HG03280 (cell line): ENCODE data around the gene TSC22D3.
"Not testable (repeated sequence)": the region's sequence is repeated elsewhere in the genome, so short reads cannot be mapped to it uniquely, and the experiment has no call there.

ENCODE experiments used
- ATAC-seq: cut with Tn5 transposase; IDR thresholded peaks from one replicate; pipeline ENCODE4 v1.9.1; 2021; ENCODE audit warnings: mild to moderate bottlenecking, moderate library complexity; ENCODE audit not compliant: unreplicated experiment

TSC22D3 gene

GRCh38 chrX:107683124-107683895 lies 92.3 kb downstream of the TSC22D3 start:
- no peak for ATAC-seq

- no peak for ATAC-seq
Measured at GRCh38 chrX:107682256-107682655, 93.3 kb downstream of the TSC22D3 start.

- no peak for ATAC-seq
Measured at GRCh38 chrX:107678957-107679740, 96.4 kb downstream of the TSC22D3 start.

GRCh38 chrX:107677909-107678308 lies 97.7 kb downstream of the TSC22D3 start:
- ATAC-seq: no peak

- no peak for ATAC-seq
Measured at GRCh38 chrX:107677501-107677901, 98.1 kb downstream of the TSC22D3 start.

GRCh38 chrX:107676559-107677378 lies 98.8 kb downstream of the TSC22D3 start:
- no peak for ATAC-seq

GRCh38 chrX:107675823-107676555 lies 99.6 kb downstream of the TSC22D3 start:
- ATAC-seq: no peak

- ATAC-seq: no peak
Measured at GRCh38 chrX:107675365-107675654, 100.3 kb downstream of the TSC22D3 start.

- ATAC-seq: peak; percentile 8
Measured at GRCh38 chrX:107674480-107675364, 100.9 kb downstream of the TSC22D3 start.

- ATAC-seq: peak; percentile 89
Measured at GRCh38 chrX:107673933-107674479, 101.6 kb downstream of the TSC22D3 start.

- ATAC-seq: peak; percentile 5
Measured at GRCh38 chrX:107673431-107673830, 102.2 kb downstream of the TSC22D3 start.

- peak; percentile 38 for ATAC-seq
Measured at GRCh38 chrX:107672955-107673378, 102.6 kb downstream of the TSC22D3 start.

GRCh38 chrX:107671256-107671655 lies 104.3 kb downstream of the TSC22D3 start:
- ATAC-seq: not testable (repeated sequence)

- ATAC-seq: no peak
Measured at GRCh38 chrX:107669885-107670628, 105.5 kb downstream of the TSC22D3 start.

GRCh38 chrX:107669261-107669660 lies 106.3 kb downstream of the TSC22D3 start:
- ATAC-seq: no peak

- ATAC-seq: not testable (repeated sequence)
Measured at GRCh38 chrX:107668710-107669109, 106.9 kb downstream of the TSC22D3 start.

GRCh38 chrX:107667426-107667825 lies 108.2 kb downstream of the TSC22D3 start:
- no peak for ATAC-seq

GRCh38 chrX:107666931-107667330 lies 108.7 kb downstream of the TSC22D3 start:
- ATAC-seq: no peak
